ENCODE data around the gene CFAP221.

The CFAP221 gene

GRCh38 chr2:119544075-119544938 is at the start of gene CFAP221:
CFAP221 (plus strand) TSS chr2:119544449; CDS start chr2:119546132, 1,683 bp downstream.
- TF ChIP-seq JUND (IDR thresholded peaks at IDR 0.05; ENCODE audit: low read depth): no peak
- peak; percentile 59 to 85 for DNase-seq (ENCODE audit: low read depth in 1 of 2, low spot score in 1 of 2)
- in situ Hi-C loops (cut with HindIII; ENCODE audit: low pct_unique_long_range_greater_than_20kb, low sequenced_read_pairs): no loop called here

- DNase-seq (ENCODE audit: low read depth in 1 of 2, low spot score in 1 of 2): no peak
- no peak for TF ChIP-seq JUND (IDR thresholded peaks at IDR 0.05; ENCODE audit: low read depth)
- in situ Hi-C loops (cut with HindIII; ENCODE audit: low pct_unique_long_range_greater_than_20kb, low sequenced_read_pairs): no loop called here
Observed at GRCh38 chr2:119495948-119496347, 48.3 kb upstream of the CFAP221 start.

- no peak for DNase-seq (ENCODE audit: low read depth in 1 of 2, low spot score in 1 of 2)
- in situ Hi-C loops (cut with HindIII; ENCODE audit: low pct_unique_long_range_greater_than_20kb, low sequenced_read_pairs): no loop called here
- TF ChIP-seq JUND (IDR thresholded peaks at IDR 0.05; ENCODE audit: low read depth): no peak
Observed at GRCh38 chr2:119496682-119497081, 47.6 kb upstream of the CFAP221 start.

GRCh38 chr2:119508756-119509155 is 35.5 kb upstream of the CFAP221 start:
- in situ Hi-C loops (cut with HindIII; ENCODE audit: low pct_unique_long_range_greater_than_20kb, low sequenced_read_pairs): no loop called here
- no peak for TF ChIP-seq JUND (IDR thresholded peaks at IDR 0.05; ENCODE audit: low read depth)
- no peak for DNase-seq (ENCODE audit: low read depth in 1 of 2, low spot score in 1 of 2)

- no peak for TF ChIP-seq JUND (IDR thresholded peaks at IDR 0.05; ENCODE audit: low read depth)
- in situ Hi-C loops (cut with HindIII; ENCODE audit: low pct_unique_long_range_greater_than_20kb, low sequenced_read_pairs): no loop called here
- DNase-seq (ENCODE audit: low read depth in 1 of 2, low spot score in 1 of 2): no peak
Observed at GRCh38 chr2:119511989-119512388, 32.3 kb upstream of the CFAP221 start.

GRCh38 chr2:119512946-119513345 is 31.3 kb upstream of the CFAP221 start:
- peak in 1 of 2 experiments; percentile 30 for DNase-seq (ENCODE audit: low read depth in 1 of 2, low spot score in 1 of 2)
- TF ChIP-seq JUND (IDR thresholded peaks at IDR 0.05; ENCODE audit: low read depth): no peak
- in situ Hi-C loops (cut with HindIII; ENCODE audit: low pct_unique_long_range_greater_than_20kb, low sequenced_read_pairs): no loop called here

- no peak for DNase-seq (ENCODE audit: low read depth in 1 of 2, low spot score in 1 of 2)
- TF ChIP-seq JUND (IDR thresholded peaks at IDR 0.05; ENCODE audit: low read depth): no peak
- in situ Hi-C loops (cut with HindIII; ENCODE audit: low pct_unique_long_range_greater_than_20kb, low sequenced_read_pairs): no loop called here
Observed at GRCh38 chr2:119513832-119514231, 30.4 kb upstream of the CFAP221 start.

- DNase-seq (ENCODE audit: low read depth in 1 of 2, low spot score in 1 of 2): peak in 1 of 2 experiments; percentile 23
- TF ChIP-seq JUND (IDR thresholded peaks at IDR 0.05; ENCODE audit: low read depth): no peak
- in situ Hi-C loops (cut with HindIII; ENCODE audit: low pct_unique_long_range_greater_than_20kb, low sequenced_read_pairs): no loop called here
Observed at GRCh38 chr2:119516121-119516520, 28.1 kb upstream of the CFAP221 start.

GRCh38 chr2:119517433-119517832 is 26.8 kb upstream of the CFAP221 start:
- no peak for TF ChIP-seq JUND (IDR thresholded peaks at IDR 0.05; ENCODE audit: low read depth)
- peak in 1 of 2 experiments; percentile 72 for DNase-seq (ENCODE audit: low read depth in 1 of 2, low spot score in 1 of 2)
- in situ Hi-C loops (cut with HindIII; ENCODE audit: low pct_unique_long_range_greater_than_20kb, low sequenced_read_pairs): no loop called here

GRCh38 chr2:119518401-119519056 is 25.7 kb upstream of the CFAP221 start:
- peak; percentile 35 to 70 for DNase-seq (ENCODE audit: low read depth in 1 of 2, low spot score in 1 of 2)
- no peak for TF ChIP-seq JUND (IDR thresholded peaks at IDR 0.05; ENCODE audit: low read depth)
- in situ Hi-C loops (cut with HindIII; ENCODE audit: low pct_unique_long_range_greater_than_20kb, low sequenced_read_pairs): no loop called here

- no peak for TF ChIP-seq JUND (IDR thresholded peaks at IDR 0.05; ENCODE audit: low read depth)
- in situ Hi-C loops (cut with HindIII; ENCODE audit: low pct_unique_long_range_greater_than_20kb, low sequenced_read_pairs): no loop called here
- no peak for DNase-seq (ENCODE audit: low read depth in 1 of 2, low spot score in 1 of 2)
Observed at GRCh38 chr2:119519057-119519408, 25.2 kb upstream of the CFAP221 start.

- in situ Hi-C loops (cut with HindIII; ENCODE audit: low pct_unique_long_range_greater_than_20kb, low sequenced_read_pairs): no loop called here
- no peak for TF ChIP-seq JUND (IDR thresholded peaks at IDR 0.05; ENCODE audit: low read depth)
- DNase-seq (ENCODE audit: low read depth in 1 of 2, low spot score in 1 of 2): no peak
Observed at GRCh38 chr2:119520696-119521432, 23.4 kb upstream of the CFAP221 start.

Data from T47D (cell line).